Mesenchymal stem cell (in vitro differentiated cells and primary cell): Measurements from ENCODE around the gene PTPRD.
"Not testable (repeated sequence)": the region's sequence is repeated elsewhere in the genome, so short reads cannot be mapped to it uniquely, and the experiment has no call there.

Experiments used
- DNase-seq: peaks from one replicate; pipeline ENCODE4 v3.0.0-alpha.2; 2013
- H2AFZ ChIP-seq: one replicate; pipeline ENCODE4 v1.6.1; 2013; ENCODE audit warnings: low read depth, mild to moderate bottlenecking, control low read depth, inconsistent platforms, low read length, moderate library complexity
- H2AK5ac ChIP-seq: 2 replicates; pipeline ENCODE4 v1.6.1; 2013; ENCODE audit warnings: low read length, moderate library complexity, mild to moderate bottlenecking, inconsistent platforms; ENCODE audit not compliant: severe bottlenecking
- H2BK120ac ChIP-seq: one replicate; pipeline ENCODE4 v1.6.1; 2013; ENCODE audit warnings: low read depth, mild to moderate bottlenecking, inconsistent platforms, low read length, moderate library complexity
- H2BK12ac ChIP-seq, 2 experiments: one replicate each; pipeline ENCODE4 v1.6.1; 2013; ENCODE audit warnings: inconsistent platforms in 2 of 2, low read length in 2 of 2, mild to moderate bottlenecking in 2 of 2, moderate library complexity in 2 of 2, control low read depth in 1 of 2
- H2BK15ac ChIP-seq: one replicate; pipeline ENCODE4 v1.6.1; 2013; ENCODE audit warnings: mild to moderate bottlenecking, low read depth, inconsistent platforms; ENCODE audit not compliant: poor library complexity, severe bottlenecking
- H2BK5ac ChIP-seq: 2 replicates; pipeline ENCODE4 v1.6.1; 2013; ENCODE audit warnings: low read depth, mild to moderate bottlenecking, low read length, control low read depth, inconsistent platforms; ENCODE audit not compliant: poor library complexity, severe bottlenecking
- H3K14ac ChIP-seq, 2 experiments: one replicate each; pipeline ENCODE4 v1.6.1; 2013; ENCODE audit warnings: inconsistent platforms in 2 of 2, low read length in 2 of 2, control low read depth in 1 of 2, mild to moderate bottlenecking in 1 of 2, moderate library complexity in 1 of 2
- H3K18ac ChIP-seq, 2 experiments: one replicate each; pipeline ENCODE4 v1.6.1; 2013; ENCODE audit warnings: inconsistent platforms in 2 of 2, low read length in 2 of 2, control low read depth in 1 of 2, low read depth in 1 of 2, mild to moderate bottlenecking in 1 of 2
- H3K23ac ChIP-seq, 2 experiments: one replicate each; pipeline ENCODE4 v1.6.1; 2013; ENCODE audit warnings: inconsistent platforms in 2 of 2, low read length in 2 of 2, mild to moderate bottlenecking in 2 of 2, moderate library complexity in 2 of 2, control low read depth in 1 of 2
- H3K27ac ChIP-seq: 2 replicates; pipeline ENCODE4 v1.5.1; 2013; ENCODE audit warnings: mild to moderate bottlenecking, moderate library complexity, low read length, control low read depth, inconsistent platforms; ENCODE audit not compliant: poor library complexity, severe bottlenecking
- H3K27me3 ChIP-seq, 2 experiments: 2 replicates each; pipeline versions ENCODE4 v1.6.1 to v1.7.0; 2013; ENCODE audit warnings: low read length in 2 of 2, mild to moderate bottlenecking in 2 of 2, moderate library complexity in 2 of 2, control low read depth in 1 of 2, inconsistent platforms in 1 of 2; ENCODE audit not compliant: control insufficient read depth in 1 of 2, insufficient read depth in 1 of 2
- H3K36me3 ChIP-seq, 2 experiments: 2 replicates each; pipeline versions ENCODE4 v1.6.1 to v1.7.0; 2013; ENCODE audit warnings: low read length in 2 of 2, control low read depth in 1 of 2, inconsistent platforms in 1 of 2, low read depth in 1 of 2, mild to moderate bottlenecking in 1 of 2; ENCODE audit not compliant: insufficient read depth in 2 of 2, control insufficient read depth in 1 of 2
- H3K4ac ChIP-seq, 2 experiments: one replicate each; pipeline ENCODE4 v1.6.1; 2013; ENCODE audit warnings: inconsistent platforms in 2 of 2, low read length in 2 of 2, mild to moderate bottlenecking in 2 of 2, moderate library complexity in 2 of 2, control low read depth in 1 of 2, low read depth in 1 of 2
- H3K4me1 ChIP-seq: 2 replicates; pipeline ENCODE4 v1.6.1; 2013; ENCODE audit warnings: low read depth, low read length, control low read depth; ENCODE audit not compliant: control insufficient read depth, insufficient read depth
- H3K4me2 ChIP-seq: 2 replicates; pipeline ENCODE4 v1.6.1; 2013; ENCODE audit warnings: low read length, mild to moderate bottlenecking, inconsistent platforms; ENCODE audit not compliant: poor library complexity, severe bottlenecking
- H3K4me3 ChIP-seq, 2 experiments: 2 replicates each; pipeline versions ENCODE4 v1.5.1 to v1.7.0; 2013; ENCODE audit warnings: low read length in 2 of 2, mild to moderate bottlenecking in 2 of 2, control low read depth in 1 of 2, low read depth in 1 of 2; ENCODE audit not compliant: insufficient read depth in 1 of 2
- H3K79me1 ChIP-seq: replicated peaks from 2 replicates; pipeline ENCODE4 v1.6.1; 2013; ENCODE audit warnings: mild to moderate bottlenecking, control low read depth, low read length, inconsistent platforms; ENCODE audit not compliant: poor library complexity, severe bottlenecking
- H3K9ac ChIP-seq: 2 replicates; pipeline ENCODE4 v1.7.0; 2013; ENCODE audit warnings: mild to moderate bottlenecking, low read length, moderate library complexity
- H3K9me3 ChIP-seq: 2 replicates; pipeline ENCODE4 v1.7.0; 2013; ENCODE audit warnings: mild to moderate bottlenecking, low read length; ENCODE audit not compliant: control insufficient read depth
- H4K8ac ChIP-seq: one replicate; pipeline ENCODE4 v1.6.1; 2013; ENCODE audit warnings: inconsistent platforms, mild to moderate bottlenecking, low read length, moderate library complexity
- H4K91ac ChIP-seq: one replicate; pipeline ENCODE4 v1.6.1; 2013; ENCODE audit warnings: mild to moderate bottlenecking, low read length, inconsistent platforms
- WGBS: methylation state at CpG from one replicate; pipeline ENCODE4 v1.1.7; 2013; ENCODE audit warnings: mixed read lengths; 5-methylcytosine and 5-hydroxymethylcytosine counted together

PTPRD gene

DNA sequence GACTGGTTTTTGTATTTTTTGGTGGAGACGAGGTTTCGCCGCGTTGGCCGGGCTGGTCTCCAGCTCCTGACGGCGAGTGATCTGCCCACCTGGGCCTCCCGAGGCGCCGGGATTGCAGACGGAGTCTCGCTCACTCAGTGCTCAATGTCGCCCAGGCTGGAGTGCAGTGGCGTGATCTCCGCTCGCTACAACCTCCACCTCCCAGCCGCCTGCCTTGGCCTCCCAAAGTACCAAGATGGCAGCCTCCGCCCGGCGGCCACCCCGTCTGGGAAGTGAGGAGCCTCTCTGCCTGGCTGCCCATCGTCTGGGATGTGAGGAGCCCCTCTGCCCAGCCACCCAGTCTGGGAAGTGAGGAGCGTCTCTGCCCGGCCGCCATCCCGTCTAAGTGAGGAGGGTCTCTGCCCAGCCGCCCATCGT, 163.6 kb downstream of the PTPRD start:
- not testable (repeated sequence) for H4K91ac ChIP-seq, H3K79me1 ChIP-seq, H2BK12ac ChIP-seq, H3K4me2 ChIP-seq, H4K8ac ChIP-seq, H2AK5ac ChIP-seq, H3K18ac ChIP-seq, H2BK5ac ChIP-seq, H3K27ac ChIP-seq, H3K4ac ChIP-seq, H3K23ac ChIP-seq, H2BK15ac ChIP-seq, DNase-seq, H2BK120ac ChIP-seq, H3K36me3 ChIP-seq, H3K9ac ChIP-seq, H3K4me3 ChIP-seq, H3K14ac ChIP-seq, H3K27me3 ChIP-seq, H3K4me1 ChIP-seq, H2AFZ ChIP-seq
- peaks cover 20% of the 10 kb centered on the region for H3K9me3 ChIP-seq
- 96% methylated on average over 17 of the region's 28 CpGs for WGBS

DNA sequence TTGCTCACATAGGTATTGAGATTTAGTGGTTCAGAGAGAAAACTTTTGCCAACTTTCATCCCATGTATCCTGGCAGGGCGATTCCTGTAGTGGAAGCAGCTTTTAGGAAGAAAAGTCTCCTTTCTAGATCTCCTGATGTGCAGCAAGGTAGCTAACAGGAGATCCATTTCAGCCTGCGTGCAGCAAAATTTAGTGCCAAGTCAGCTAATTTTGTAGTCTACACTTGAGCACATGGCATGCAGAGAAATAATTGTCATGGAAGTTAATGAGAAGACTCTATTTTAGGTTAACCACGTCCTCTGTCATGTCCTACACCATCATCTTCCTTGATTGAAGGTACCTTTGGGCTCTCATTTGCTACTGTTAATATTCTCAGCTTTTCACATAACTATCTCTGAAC, 165.8 kb downstream of the PTPRD start:
- Histone ChIP-seq H3K4me3 (no peak overlapping the region), H3K18ac (no peak overlapping the region), H3K9ac (no peak overlapping the region), H3K9me3 (peaks cover 5% of the 10 kb centered on the region), H3K4me2 (no peak overlapping the region), H3K4ac (no peak overlapping the region), H3K27me3 (no peaks in the 10 kb centered on the region), H2AK5ac (no peak overlapping the region), H2BK5ac (no peak overlapping the region), H3K4me1 (no peaks in the 10 kb centered on the region), H3K23ac (no peak overlapping the region), H2BK15ac (no peak overlapping the region), H4K91ac (no peak overlapping the region), H3K36me3 (no peaks in the 10 kb centered on the region), H3K27ac (no peak overlapping the region), H2BK12ac (no peak overlapping the region), H3K79me1 (no peaks in the 10 kb centered on the region), H2BK120ac (no peak overlapping the region), H3K14ac (no peak overlapping the region), H2AFZ (no peak overlapping the region), H4K8ac (no peak overlapping the region)
- WGBS: 90% methylated on average over 3 of the region's 3 CpGs
- no peak for DNase-seq

DNA sequence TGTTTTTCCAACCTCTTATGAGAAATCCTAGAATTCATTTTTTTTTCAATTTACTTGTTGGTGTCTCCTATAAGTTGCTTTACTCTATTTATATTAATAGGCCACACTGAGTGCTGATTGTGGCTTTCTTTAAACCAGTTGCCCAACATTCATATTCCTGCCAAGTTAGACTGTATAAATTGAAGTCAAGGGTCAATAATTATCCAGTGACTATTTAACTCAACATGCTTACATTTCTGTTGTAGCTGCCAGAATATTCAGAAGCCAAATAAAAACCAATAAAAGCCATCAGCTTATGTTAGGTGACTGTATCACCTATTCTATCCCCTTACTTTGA, 169.0 kb downstream of the PTPRD start:
- no peaks in the 10 kb centered on the region for H3K27me3 ChIP-seq
- no peak overlapping the region for H2BK12ac ChIP-seq
- no peak overlapping the region for H3K27ac ChIP-seq
- H2BK120ac ChIP-seq: no peak overlapping the region
- no peak overlapping the region for H3K4me3 ChIP-seq
- H3K4me1 ChIP-seq: no peaks in the 10 kb centered on the region
- no peak overlapping the region for H2BK15ac ChIP-seq
- no peak overlapping the region for H4K91ac ChIP-seq
- no peak overlapping the region for H2AFZ ChIP-seq
- no peak overlapping the region for H2BK5ac ChIP-seq
- H3K4ac ChIP-seq: no peak overlapping the region
- no peaks in the 10 kb centered on the region for H3K36me3 ChIP-seq
- no peaks in the 10 kb centered on the region for H3K79me1 ChIP-seq
- H3K4me2 ChIP-seq: no peak overlapping the region
- H3K9me3 ChIP-seq: peaks cover 8% of the 10 kb centered on the region
- no peak overlapping the region for H4K8ac ChIP-seq
- no peak overlapping the region for H3K14ac ChIP-seq
- no peak for DNase-seq
- no peak overlapping the region for H3K23ac ChIP-seq
- H3K9ac ChIP-seq: no peak overlapping the region
- no peak overlapping the region for H3K18ac ChIP-seq
- H2AK5ac ChIP-seq: no peak overlapping the region

- Histone ChIP-seq H3K14ac (no peak overlapping the region), H3K9me3 (peaks cover 9% of the 10 kb centered on the region), H2BK12ac (no peak overlapping the region), H3K4me2 (no peak overlapping the region), H2BK5ac (no peak overlapping the region), H3K27ac (no peak overlapping the region), H2AK5ac (no peak overlapping the region), H3K36me3 (no peaks in the 10 kb centered on the region), H2AFZ (no peak overlapping the region), H3K9ac (no peak overlapping the region), H3K4me3 (no peak overlapping the region), H3K27me3 (no peaks in the 10 kb centered on the region), H4K8ac (no peak overlapping the region), H4K91ac (no peak overlapping the region), H2BK15ac (no peak overlapping the region), H3K4ac (no peak overlapping the region), H3K18ac (no peak overlapping the region), H3K79me1 (no peaks in the 10 kb centered on the region), H3K23ac (no peak overlapping the region), H2BK120ac (no peak overlapping the region), H3K4me1 (no peaks in the 10 kb centered on the region)
- no peak for DNase-seq
- WGBS: 86% methylated on average over 3 of the region's 4 CpGs
Observed at GRCh38 chr9:10443181-10443867, 169.5 kb downstream of the PTPRD start.
